Suprapubic skin (tissue), 3 donors: ENCODE data around the gene PLA1A.

Source experiments
- CTCF ChIP-seq, 2 donors: fragments of 200-600 bp in 1 of 2; fragments of 450-650 bp in 1 of 2; sonication (generic) in 1 of 2; IDR thresholded peaks; one replicate each; pipeline ENCODE4 v1.5.1; 2016 to 2019; ENCODE audit warnings: antibody characterized with exemption in 2 of 2, mild to moderate bottlenecking in 1 of 2, moderate library complexity in 1 of 2
- EP300 ChIP-seq: sonication (generic); formaldehyde crosslinking; IDR thresholded peaks from one replicate; pipeline ENCODE4 v1.6.1; 2017; ENCODE audit warnings: antibody characterized with exemption

GRCh38 chr3:119613201-119613600 lies 15.5 kb downstream of the PLA1A start:
- TF ChIP-seq CTCF (IDR thresholded peaks at IDR 0.05) (no peak), EP300 (no peak)
